PC-3 (cell line): ENCODE measurements around the gene TMEM169.

Source experiments
- CTCF ChIP-seq: fragments of 300-600 bp; sonication (generic); conservative IDR thresholded peaks from 2 replicates; pipeline ENCODE4 v1.5.1; 2017; ENCODE audit warnings: antibody characterized with exemption, low read depth, mild to moderate bottlenecking, low read length
- EZH2 ChIP-seq: fragments of 300-600 bp; sonication (generic); IDR thresholded peaks from one replicate; pipeline ENCODE4 v1.6.1; 2017; ENCODE audit warnings: antibody characterized with exemption, mild to moderate bottlenecking, low read length; ENCODE audit not compliant: unreplicated experiment
- EZH2phosphoT487 ChIP-seq: fragments of 300-600 bp; sonication (generic); IDR thresholded peaks from 2 replicates; pipeline ENCODE4 v1.6.1; 2018; ENCODE audit warnings: mild to moderate bottlenecking, antibody characterized with exemption, low read length, borderline replicate concordance

- TF ChIP-seq EZH2 = no peak
- TF ChIP-seq CTCF = no peak
- no peak for TF ChIP-seq EZH2phosphoT487
Observed at GRCh38 chr2:216041438-216041837, 40.3 kb upstream of the TMEM169 start.
